ENCODE measurements around the gene CA10. TPM values are rescaled to one million over a fixed set of nuclear protein-coding genes. Genes with fewer than 3 reads are reported as not detected.

CA10 gene
- total and polyA plus RNA-seq, 2 donors (not counting 1 experiment from before 2014, with no cell fraction given) = not detected

GRCh38 chr17:51685287-51685909 lies 473.1 kb downstream of the CA10 start:
- Histone ChIP-seq H2AFZ (ENCODE audit: insufficient read depth, low read depth, low read length, poor library complexity, severe bottlenecking) (no peak overlapping the region), H3K9me3 (ENCODE audit: control extremely low read depth in 1 of 3, control insufficient read depth in 2 of 3, insufficient read depth in 1 of 3, low read length in 2 of 3) (no peaks in the 10 kb centered on the region), H3K36me3 (replicated peaks in 1 of 2; ENCODE audit: control extremely low read depth in 1 of 2, control insufficient read depth in 1 of 2, extremely low read depth in 1 of 2, insufficient read depth in 2 of 2, low read length in 1 of 2) (no peaks in the 10 kb centered on the region), H3K27ac (ENCODE audit: low read length in 2 of 2) (no peak overlapping the region), H3K4me3 (ENCODE audit: control extremely low read depth in 1 of 5, extremely low read depth in 1 of 5, insufficient read depth in 1 of 5, low read depth in 2 of 5, low read length in 4 of 5) (no peak overlapping the region), H3K4me1 (ENCODE audit: control insufficient read depth in 2 of 2, insufficient read depth in 2 of 2, low read length in 2 of 2) (no peaks in the 10 kb centered on the region), H4K20me1 (ENCODE audit: control insufficient read depth, insufficient read depth, low read length, poor library complexity, severe bottlenecking) (no peaks in the 10 kb centered on the region), H3K27me3 (replicated peaks in 1 of 4; ENCODE audit: control extremely low read depth in 1 of 4, control insufficient read depth in 3 of 4, insufficient read depth in 4 of 4, low read length in 3 of 4) (no peaks in the 10 kb centered on the region), H3K79me2 (ENCODE audit: control insufficient read depth, insufficient read depth, low read length) (no peaks in the 10 kb centered on the region), H3K9ac (ENCODE audit: low read length) (no peak overlapping the region), H3K4me2 (replicated peaks; ENCODE audit: low read depth, low read length, poor library complexity, severe bottlenecking) (no peak overlapping the region)
- Mint-ChIP-seq H3K27ac (no peak overlapping the region), H3K27me3 (no peaks in the 10 kb centered on the region), H3K9me3 (ENCODE audit: insufficient read depth) (peaks cover 2% of the 10 kb centered on the region), H3K4me3 (no peak overlapping the region), H3K4me1 (no peaks in the 10 kb centered on the region)
- DNase-seq (no peak), ATAC-seq (ENCODE audit: low read depth) (no peak)
- POLR2A ChIA-PET = no interaction called here
- WGBS (ENCODE audit: insufficient coverage) = 54% methylated on average over 2 of the region's 2 CpGs
- CTCF ChIA-PET = no interaction called here
- TF ChIP-seq EZH2 (IDR thresholded peaks at IDR 0.05; ENCODE audit: borderline replicate concordance, insufficient read depth, low read depth, low read length, poor library complexity, severe bottlenecking) = no peak
- TF ChIP-seq, protein P1, sequence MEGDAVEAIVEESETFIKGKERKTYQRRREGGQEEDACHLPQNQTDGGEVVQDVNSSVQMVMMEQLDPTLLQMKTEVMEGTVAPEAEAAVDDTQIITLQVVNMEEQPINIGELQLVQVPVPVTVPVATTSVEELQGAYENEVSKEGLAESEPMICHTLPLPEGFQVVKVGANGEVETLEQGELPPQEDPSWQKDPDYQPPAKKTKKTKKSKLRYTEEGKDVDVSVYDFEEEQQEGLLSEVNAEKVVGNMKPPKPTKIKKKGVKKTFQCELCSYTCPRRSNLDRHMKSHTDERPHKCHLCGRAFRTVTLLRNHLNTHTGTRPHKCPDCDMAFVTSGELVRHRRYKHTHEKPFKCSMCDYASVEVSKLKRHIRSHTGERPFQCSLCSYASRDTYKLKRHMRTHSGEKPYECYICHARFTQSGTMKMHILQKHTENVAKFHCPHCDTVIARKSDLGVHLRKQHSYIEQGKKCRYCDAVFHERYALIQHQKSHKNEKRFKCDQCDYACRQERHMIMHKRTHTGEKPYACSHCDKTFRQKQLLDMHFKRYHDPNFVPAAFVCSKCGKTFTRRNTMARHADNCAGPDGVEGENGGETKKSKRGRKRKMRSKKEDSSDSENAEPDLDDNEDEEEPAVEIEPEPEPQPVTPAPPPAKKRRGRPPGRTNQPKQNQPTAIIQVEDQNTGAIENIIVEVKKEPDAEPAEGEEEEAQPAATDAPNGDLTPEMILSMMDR (IDR thresholded peaks at IDR 0.05) = no peak
- intact Hi-C loops (cut with micrococcal nuclease) = no loop called here

GRCh38 chr17:51684214-51684613 lies 474.3 kb downstream of the CA10 start:
- H3K27ac Mint-ChIP-seq = no peak overlapping the region
- intact Hi-C loops (cut with micrococcal nuclease) = no loop called here
- no peak for DNase-seq
- Histone ChIP-seq H3K27ac (ENCODE audit: low read length in 2 of 2) (no peak overlapping the region), H3K27me3 (replicated peaks in 1 of 4; ENCODE audit: control extremely low read depth in 1 of 4, control insufficient read depth in 3 of 4, insufficient read depth in 4 of 4, low read length in 3 of 4) (no peaks in the 10 kb centered on the region), H3K4me3 (ENCODE audit: control extremely low read depth in 1 of 5, extremely low read depth in 1 of 5, insufficient read depth in 1 of 5, low read depth in 2 of 5, low read length in 4 of 5) (no peak overlapping the region), H3K4me1 (ENCODE audit: control insufficient read depth in 2 of 2, insufficient read depth in 2 of 2, low read length in 2 of 2) (no peaks in the 10 kb centered on the region), H3K36me3 (replicated peaks in 1 of 2; ENCODE audit: control extremely low read depth in 1 of 2, control insufficient read depth in 1 of 2, extremely low read depth in 1 of 2, insufficient read depth in 2 of 2, low read length in 1 of 2) (no peaks in the 10 kb centered on the region), H3K4me2 (replicated peaks; ENCODE audit: low read depth, low read length, poor library complexity, severe bottlenecking) (no peak overlapping the region), H3K79me2 (ENCODE audit: control insufficient read depth, insufficient read depth, low read length) (no peaks in the 10 kb centered on the region), H2AFZ (ENCODE audit: insufficient read depth, low read depth, low read length, poor library complexity, severe bottlenecking) (no peak overlapping the region), H3K9me3 (ENCODE audit: control extremely low read depth in 1 of 3, control insufficient read depth in 2 of 3, insufficient read depth in 1 of 3, low read length in 2 of 3) (no peaks in the 10 kb centered on the region), H4K20me1 (ENCODE audit: control insufficient read depth, insufficient read depth, low read length, poor library complexity, severe bottlenecking) (no peaks in the 10 kb centered on the region), H3K9ac (ENCODE audit: low read length) (no peak overlapping the region)
- WGBS (ENCODE audit: insufficient coverage) = no CpG with 5 or more reads among the region's 5 CpGs
- H3K9me3 Mint-ChIP-seq (ENCODE audit: insufficient read depth) = no peaks in the 10 kb centered on the region
- TF ChIP-seq, protein P1 (IDR thresholded peaks at IDR 0.05) = no peak
- TF ChIP-seq EZH2 (IDR thresholded peaks at IDR 0.05; ENCODE audit: borderline replicate concordance, insufficient read depth, low read depth, low read length, poor library complexity, severe bottlenecking) = no peak
- no peaks in the 10 kb centered on the region for H3K27me3 Mint-ChIP-seq
- POLR2A ChIA-PET = no interaction called here
- no peak overlapping the region for H3K4me3 Mint-ChIP-seq
- no peak for ATAC-seq (ENCODE audit: low read depth)
- no peaks in the 10 kb centered on the region for H3K4me1 Mint-ChIP-seq
- CTCF ChIA-PET = no interaction called here
